Gastrocnemius medialis (tissue), 4 donors: ENCODE measurements around the gene KAZN.

ENCODE experiments used
- CTCF ChIP-seq, 5 experiments: fragments of 450-650 bp in 3 of 5; fragments of 200-600 bp in 2 of 5; sonication (generic) in 2 of 5; IDR thresholded peaks in 4 of 5; conservative IDR thresholded peaks in 1 of 5; 1 replicate in 4 of 5; 2 replicates in 1 of 5; pipeline ENCODE4 v1.5.1; 2016 to 2019; ENCODE audit warnings: antibody characterized with exemption in 5 of 5, mild to moderate bottlenecking in 3 of 5, moderate library complexity in 3 of 5
- POLR2A ChIP-seq, 2 donors: fragments of 450-650 bp; IDR thresholded peaks; one replicate each; pipeline ENCODE4 v1.6.1; 2017; ENCODE audit warnings: antibody characterized with exemption in 2 of 2, mild to moderate bottlenecking in 2 of 2, moderate library complexity in 2 of 2

- no peak for TF ChIP-seq CTCF (IDR thresholded peaks at IDR 0.05 in 4 of 5, conservative IDR thresholded peaks at IDR 0.05 in 1 of 5)
- no peak for TF ChIP-seq POLR2A (IDR thresholded peaks at IDR 0.05)
Observed at GRCh38 chr1:14851760-14852159, 253.3 kb downstream of the KAZN start.
